HG02870 (cell line): ENCODE measurements around the gene LRPAP1.
"Not testable (repeated sequence)": the region's sequence is repeated elsewhere in the genome, so short reads cannot be mapped to it uniquely, and the experiment has no call there.

ENCODE experiments used
- ATAC-seq: cut with Tn5 transposase; IDR thresholded peaks from one replicate; pipeline ENCODE4 v1.9.1; 2021; ENCODE audit warnings: mild to moderate bottlenecking, moderate library complexity; ENCODE audit not compliant: unreplicated experiment

LRPAP1 gene

GRCh38 chr4:3520276-3520675, 11.9 kb downstream of the LRPAP1 start:
- ATAC-seq, result no peak

DNA sequence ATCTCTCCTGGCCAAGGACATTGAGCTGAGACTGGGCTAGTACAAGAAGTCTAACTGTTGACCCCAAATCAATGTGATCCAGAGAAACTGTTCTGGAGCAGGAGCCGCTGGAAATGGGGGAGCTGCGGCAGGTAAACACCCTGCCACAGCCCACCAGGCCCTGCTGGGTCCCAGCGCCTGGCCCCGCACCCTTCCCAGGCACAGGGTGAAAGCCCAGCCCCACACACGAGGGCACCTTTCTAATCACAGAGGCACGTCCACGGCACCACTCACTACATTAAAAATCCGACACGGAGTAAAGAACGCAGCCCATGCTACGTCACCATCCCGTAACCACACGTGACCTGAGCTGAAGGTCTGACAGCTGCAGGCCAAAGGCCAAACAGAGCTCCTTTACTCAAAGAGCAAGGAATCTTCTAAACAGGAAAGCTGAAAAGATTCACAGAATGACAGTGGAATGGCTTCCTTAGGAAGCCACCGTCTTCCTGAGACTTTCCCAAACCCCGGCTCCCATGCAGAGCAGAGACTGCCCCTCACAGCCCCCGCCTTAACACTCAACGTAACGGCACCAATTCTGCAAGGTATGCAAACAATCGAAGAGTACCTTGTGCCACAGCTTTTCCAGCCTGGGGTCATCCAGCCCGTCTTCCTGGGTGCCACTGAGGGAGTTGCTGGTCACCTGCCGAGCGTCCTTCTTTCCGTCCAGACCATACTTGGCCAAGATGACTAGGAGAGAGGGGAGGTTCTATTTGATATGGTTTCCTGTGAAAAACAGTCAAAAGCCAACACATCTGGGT, 12.6 kb downstream of the LRPAP1 start:
- ATAC-seq, result no peak

- no peak for ATAC-seq
Observed at GRCh38 chr4:3518941-3519340, 13.3 kb downstream of the LRPAP1 start.

GRCh38 chr4:3518511-3518880, 13.7 kb downstream of the LRPAP1 start:
- no peak for ATAC-seq

DNA sequence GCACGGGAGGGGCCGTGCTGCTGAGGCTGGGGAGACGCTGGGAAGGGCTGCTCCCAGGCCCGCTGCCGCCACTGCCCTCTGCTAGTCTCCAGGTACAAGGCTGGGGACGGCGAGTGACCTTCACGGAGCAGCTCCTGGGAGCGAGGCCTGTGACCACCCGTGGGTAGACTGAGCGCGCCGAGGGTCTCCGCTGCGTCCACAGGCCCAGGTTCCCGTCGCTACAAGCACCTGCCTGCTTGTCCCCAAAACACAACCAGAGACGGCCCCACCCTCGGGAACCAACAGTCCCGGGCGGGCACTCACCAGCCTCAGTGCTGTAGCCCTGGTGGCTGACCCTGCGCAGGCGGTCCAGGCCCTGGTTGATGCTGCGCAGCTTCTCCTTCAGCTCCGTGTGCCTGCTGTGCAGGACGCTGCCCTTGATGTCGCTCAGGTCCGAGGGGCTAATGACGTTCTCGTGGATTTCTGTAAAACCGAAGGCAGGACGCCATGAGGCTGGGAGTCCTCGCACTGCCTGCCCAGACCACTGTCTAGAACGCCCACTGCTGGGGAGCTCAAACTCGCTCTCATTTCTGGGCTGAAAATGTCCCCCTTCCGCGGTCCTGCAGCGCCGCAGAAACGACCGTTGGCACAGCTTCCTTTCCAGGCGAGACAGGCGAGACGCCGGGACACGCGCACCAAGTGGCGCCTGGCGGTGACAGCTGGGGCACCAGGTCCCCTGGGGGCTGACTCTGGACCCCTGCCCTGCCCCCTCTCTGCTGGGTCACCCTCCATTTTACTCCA, 14.3 kb downstream of the LRPAP1 start:
- no peak for ATAC-seq

GRCh38 chr4:3516836-3517730, 15.1 kb downstream of the LRPAP1 start:
- ATAC-seq, result no peak

DNA sequence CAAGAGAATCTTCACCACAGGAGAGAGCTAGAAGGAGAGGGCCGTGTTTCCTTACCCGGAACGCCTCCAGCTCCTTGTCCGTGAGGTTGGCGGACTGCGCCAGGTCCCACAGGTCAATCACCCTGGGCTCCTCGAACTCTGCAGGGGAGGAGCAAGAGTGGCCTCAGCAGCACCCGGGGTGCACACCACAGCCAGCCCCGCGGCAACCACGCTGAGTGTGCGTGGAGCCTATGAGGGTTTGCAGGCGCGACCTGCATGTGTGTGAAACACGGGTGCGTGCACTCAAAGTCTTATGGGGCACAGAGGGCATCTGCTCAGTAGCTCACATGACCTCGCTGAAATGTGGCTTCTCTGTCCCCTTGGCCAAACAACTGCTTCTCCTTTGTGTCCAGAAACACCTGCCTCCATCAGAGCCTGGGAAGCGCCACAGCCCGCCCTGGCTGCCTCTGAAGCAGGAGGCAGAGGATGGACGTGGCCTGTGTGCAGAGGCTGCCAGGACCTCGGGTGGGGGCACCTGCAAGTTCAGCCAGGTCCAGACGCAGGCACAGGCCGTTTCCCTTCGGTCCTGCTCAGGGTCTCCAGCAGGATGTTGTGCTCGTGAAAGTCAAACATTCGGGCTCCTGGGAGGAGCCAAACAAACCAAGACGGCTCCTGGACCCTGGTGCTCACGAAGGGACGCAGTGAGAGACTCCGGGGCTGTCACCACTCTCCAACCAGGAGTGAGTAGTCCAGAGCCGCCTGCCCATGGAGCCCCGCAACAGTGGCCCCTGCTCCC, 16.0 kb downstream of the LRPAP1 start:
- no peak for ATAC-seq

DNA sequence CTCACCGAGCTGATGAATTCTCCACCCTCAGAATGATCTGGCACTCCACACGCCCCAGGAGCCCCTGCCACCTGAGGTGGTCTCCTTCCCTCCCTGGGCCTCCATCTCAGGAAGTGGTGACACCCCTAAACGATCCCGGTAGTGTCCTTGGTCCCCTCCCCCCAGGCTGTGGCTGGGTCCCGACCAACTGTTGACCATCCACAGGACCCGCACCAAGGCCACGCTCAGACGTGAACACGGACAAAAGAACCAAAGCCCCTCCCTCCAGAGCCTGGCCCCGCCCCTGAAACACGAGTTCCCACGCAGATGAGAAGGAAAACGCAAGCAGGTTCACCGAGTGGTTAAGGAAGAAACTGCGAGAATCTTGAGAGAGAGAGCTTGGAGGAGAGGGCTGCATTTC, 16.6 kb downstream of the LRPAP1 start:
- ATAC-seq, result no peak

GRCh38 chr4:3514806-3515501, 17.3 kb downstream of the LRPAP1 start:
- ATAC-seq, result no peak

GRCh38 chr4:3514221-3514780, 17.9 kb downstream of the LRPAP1 start:
- no peak for ATAC-seq

GRCh38 chr4:3513807-3514206, 18.4 kb downstream of the LRPAP1 start:
- no peak for ATAC-seq

DNA sequence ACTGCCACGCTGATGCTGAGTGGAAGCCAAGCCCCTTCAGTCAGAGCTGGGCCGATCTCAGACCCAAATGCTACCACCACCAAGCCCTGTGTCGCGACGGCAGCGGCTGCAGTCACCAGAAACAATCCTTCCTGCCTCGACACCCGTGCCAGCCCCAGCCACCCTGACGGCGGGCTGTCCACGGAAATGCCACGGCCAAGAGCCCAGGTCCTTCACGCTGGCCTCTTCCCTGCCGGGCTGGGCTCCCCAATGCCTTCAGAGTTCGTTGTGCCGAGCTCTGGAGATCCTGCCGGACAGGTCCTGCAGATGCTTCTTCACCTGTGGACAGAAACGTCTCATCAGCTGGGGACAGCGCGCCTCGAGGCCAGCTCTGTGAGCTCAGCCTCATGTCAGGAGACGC, 19.5 kb downstream of the LRPAP1 start:
- no peak for ATAC-seq

DNA sequence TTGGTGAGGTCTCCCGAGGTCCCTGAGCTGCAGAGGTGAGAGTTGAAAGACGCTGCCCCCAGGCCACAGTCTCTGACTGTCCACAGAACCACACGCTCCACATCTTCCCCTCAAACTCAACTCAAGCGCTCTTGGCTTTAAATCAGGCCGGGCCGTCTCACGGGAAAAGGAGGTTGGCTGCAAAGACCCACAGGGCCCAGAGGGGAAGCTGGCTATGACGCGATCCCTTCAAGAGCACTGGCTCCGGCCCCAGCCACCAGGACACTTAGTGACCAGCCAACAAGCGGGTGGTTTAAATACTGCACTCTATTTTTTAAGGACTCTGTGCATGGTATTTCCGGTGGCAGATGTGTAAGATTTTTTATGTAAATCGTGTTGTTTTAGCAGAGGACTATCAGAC, 19.9 kb downstream of the LRPAP1 start:
- ATAC-seq, result no peak

- not testable (repeated sequence) for ATAC-seq
Observed at GRCh38 chr4:3511601-3512000, 20.6 kb downstream of the LRPAP1 start.

GRCh38 chr4:3511187-3511586, 21.0 kb downstream of the LRPAP1 start:
- no peak for ATAC-seq

- no peak for ATAC-seq
Observed at GRCh38 chr4:3510481-3510880, 21.7 kb downstream of the LRPAP1 start.

GRCh38 chr4:3508542-3508941, 23.7 kb downstream of the LRPAP1 start:
- ATAC-seq, result no peak

GRCh38 chr4:3505231-3505630, 27.0 kb downstream of the LRPAP1 start:
- no peak for ATAC-seq
